Coronary artery (tissue), 2 donors: ENCODE results near the gene BCAN.

Experiments used
- DNase-seq: peaks from one replicate; pipeline ENCODE4 v3.0.0-alpha.2; 2017; ENCODE audit warnings: low spot score
- H3K27ac ChIP-seq, 2 donors: fragments of 200-600 bp; sonication (generic); one replicate each; pipeline ENCODE4 v1.5.1; 2016 to 2019
- H3K4me3 ChIP-seq: fragments of 200-600 bp; sonication (generic); 2 replicates; pipeline ENCODE4 v1.5.1; 2016; ENCODE audit warnings: mild to moderate bottlenecking, moderate library complexity
- CTCF ChIP-seq: fragments of 200-600 bp; sonication (generic); IDR thresholded peaks from one replicate; pipeline ENCODE4 v1.5.1; 2019; ENCODE audit warnings: antibody characterized with exemption

The BCAN gene

GRCh38 chr1:156641761-156642264 lies at the start of gene BCAN:
Gene BCAN (plus strand): TSS chr1:156642117. CDS start chr1:156646055, 3,938 bp downstream.
- TF ChIP-seq CTCF: no peak
- DNase-seq: no peak
- H3K4me3 ChIP-seq: peak within 1 kb of the TSS; percentile 67
- H3K27ac ChIP-seq: no peak within 1 kb of the TSS

- Histone ChIP-seq H3K27ac (peak overlapping the region; percentile 81 to 88), H3K4me3 (peak overlapping the region; percentile 89)
- DNase-seq: no peak
- no peak for TF ChIP-seq CTCF
These were observed 49.6 kb upstream of the BCAN start for GRCh38 chr1:156592158-156592909.

GRCh38 chr1:156592910-156593660 lies 48.8 kb upstream of the BCAN start:
- H3K27ac ChIP-seq: peak overlapping the region in 1 of 2 donors; percentile 88
- TF ChIP-seq CTCF: no peak
- no peak for DNase-seq
- H3K4me3 ChIP-seq: no peak overlapping the region

GRCh38 chr1:156593661-156593989 lies 48.3 kb upstream of the BCAN start:
- no peak for DNase-seq
- no peak for TF ChIP-seq CTCF
- no peak overlapping the region for H3K4me3 ChIP-seq
- H3K27ac ChIP-seq: no peak overlapping the region

- DNase-seq: no peak
- no peak for TF ChIP-seq CTCF
- no peak overlapping the region for H3K27ac ChIP-seq
- no peak overlapping the region for H3K4me3 ChIP-seq
These were observed 47.7 kb upstream of the BCAN start for GRCh38 chr1:156594190-156594589.

- DNase-seq: no peak
- H3K4me3 ChIP-seq: no peak overlapping the region
- no peak overlapping the region for H3K27ac ChIP-seq
- no peak for TF ChIP-seq CTCF
These were observed 46.9 kb upstream of the BCAN start for GRCh38 chr1:156595016-156595415.
